K562 (cell line): ENCODE results near the gene SDHAF1. TPM values are rescaled to one million over a fixed set of nuclear protein-coding genes. Genes with fewer than 3 reads are reported as not detected.
"Not testable (repeated sequence)": the region's sequence is repeated elsewhere in the genome, so short reads cannot be mapped to it uniquely, and the experiment has no call there.

Experiments used
- ATAC-seq: fragments of 200-7000 bp; cut with Tn5 transposase; 3 replicates; pipeline ENCODE4 v1.9.1; 2020; ENCODE audit warnings: moderate library complexity
- BruUV-seq: library from RNA; stranded (reverse); fragments of 400-500 nt; replicated peaks from 2 replicates; lab custom pipeline; 2021; lab: Mats Ljungman, UMichigan
- CTCF ChIA-PET: fragments of 300-600 bp; formaldehyde crosslinking; extraction: SDS; loops from one replicate; lab custom pipeline; 2021; ENCODE audit warnings: low intra/inter-chr PET ratio; lab: Yijun Ruan, JAX
- POLR2A ChIA-PET: fragments of 300-600, 350-650 bp; sonication (Branson Sonifier 250); formaldehyde crosslinking; extraction: SDS; loops from one replicate; lab custom pipeline; 2021; ENCODE audit warnings: antibody characterized with exemption, inconsistent platforms; lab: Yijun Ruan, JAX
- DNase-seq, 4 experiments: peaks; one replicate each; pipeline versions ENCODE4 v3.0.0 to v3.0.0-alpha.2; 2011 to 2018; ENCODE audit warnings: low spot score in 3 of 4, mixed read lengths in 3 of 4; ENCODE audit errors: extremely low read depth in 1 of 4
- FAIRE-seq: peaks from 2 replicates; lab custom pipeline; 2011; peaks lifted over from hg19 to GRCh38; lab: Jason Lieb, UNC
- H2AFZ ChIP-seq: 2 replicates; pipeline ENCODE4 v1.6.0; 2011; ENCODE audit warnings: low read depth, low read length, control low read depth, inconsistent platforms
- H3K27ac ChIP-seq: fragments of 200-600 bp; 3 replicates; pipeline ENCODE4 v1.8.0; 2011; ENCODE audit warnings: low read depth, mild to moderate bottlenecking, control low read depth, inconsistent platforms, low read length, moderate library complexity, mixed read lengths; ENCODE audit errors: extremely low read depth
- H3K27me3 ChIP-seq, 2 experiments: fragments of 300-600 bp in 1 of 2; 2 replicates in 1 of 2; 3 replicates in 1 of 2; pipeline versions ENCODE4 v1.6.0 to v1.8.0; 2011; ENCODE audit warnings: inconsistent platforms in 2 of 2, low read length in 2 of 2, mild to moderate bottlenecking in 1 of 2, mixed read lengths in 1 of 2, moderate library complexity in 1 of 2; ENCODE audit not compliant: control insufficient read depth in 2 of 2, insufficient read depth in 2 of 2
- H3K36me3 ChIP-seq: fragments of 300-600 bp; 3 replicates; pipeline ENCODE4 v1.8.0; 2011; ENCODE audit warnings: mild to moderate bottlenecking, low read length, inconsistent platforms; ENCODE audit not compliant: control insufficient read depth, insufficient read depth
- H3K4me1 ChIP-seq, 2 experiments: fragments of 200-600 bp in 1 of 2; replicated peaks in 1 of 2; 2 replicates in 1 of 2; 3 replicates in 1 of 2; pipeline versions ENCODE4 v1.5.1 to v1.8.0; 2011; ENCODE audit warnings: inconsistent platforms in 2 of 2, low read length in 2 of 2, mild to moderate bottlenecking in 1 of 2, mixed read lengths in 1 of 2, moderate library complexity in 1 of 2; ENCODE audit not compliant: control insufficient read depth in 2 of 2, insufficient read depth in 2 of 2
- H3K4me2 ChIP-seq: 2 replicates; pipeline ENCODE4 v1.6.1; 2011; ENCODE audit warnings: low read length, control low read depth, inconsistent platforms, mixed read lengths; ENCODE audit not compliant: insufficient read depth
- H3K4me3 ChIP-seq: fragments of 200-600 bp; sonication (generic), shearing (Covaris generic); 2 replicates; pipeline ENCODE4 v1.5.1; 2016; ENCODE audit warnings: control low read depth, inconsistent platforms
- H3K79me2 ChIP-seq: fragments of 200-600 bp; 3 replicates; pipeline ENCODE4 v1.8.0; 2011; ENCODE audit warnings: low read length, inconsistent platforms; ENCODE audit not compliant: control insufficient read depth, insufficient read depth
- H3K9ac ChIP-seq, 2 experiments: 2 replicates each; pipeline versions ENCODE4 v1.6.0 to v1.6.1; 2011; ENCODE audit warnings: low read depth in 2 of 2, low read length in 2 of 2, control low read depth in 1 of 2, inconsistent platforms in 1 of 2, mild to moderate bottlenecking in 1 of 2, mixed read lengths in 1 of 2; ENCODE audit not compliant: insufficient read depth in 1 of 2
- H3K9me1 ChIP-seq: one replicate; pipeline ENCODE4 v1.6.0; 2011; ENCODE audit warnings: inconsistent platforms, mild to moderate bottlenecking, low read length, moderate library complexity; ENCODE audit not compliant: control insufficient read depth, insufficient read depth
- H3K9me3 ChIP-seq: replicated peaks from 2 replicates; pipeline ENCODE4 v1.5.1; 2011; ENCODE audit warnings: low read depth, low read length, inconsistent platforms; ENCODE audit not compliant: control insufficient read depth, insufficient read depth
- H4K20me1 ChIP-seq: replicated peaks from 2 replicates; pipeline ENCODE4 v1.6.1; 2011; ENCODE audit warnings: low read length, inconsistent platforms, mixed read lengths; ENCODE audit not compliant: control insufficient read depth, insufficient read depth
- CEBPB ChIP-seq: fragments of 450-650 bp; IDR thresholded peaks from 2 replicates; pipeline ENCODE4 v1.6.1; 2016; ENCODE audit warnings: missing genetic modification characterization, missing compliant biosample characterization
- CEBPG ChIP-seq, 3 experiments: fragments of 200-800 bp in 1 of 3; sonication (Bioruptor generic) in 1 of 3; sonication (generic) in 1 of 3; formaldehyde crosslinking in 1 of 3; IDR thresholded peaks in 2 of 3; conservative IDR thresholded peaks in 1 of 3; 2 replicates each; pipeline versions ENCODE4 v1.6.1 to v1.8.0; 2016 to 2022; ENCODE audit warnings: missing compliant biosample characterization in 2 of 3, missing genetic modification characterization in 2 of 3, mild to moderate bottlenecking in 1 of 3, missing genetic modification reagents in 1 of 3
- CHD1 ChIP-seq: fragments of 200-600 bp; sonication (generic); IDR thresholded peaks from one replicate; pipeline ENCODE4 v1.6.1; 2012; ENCODE audit warnings: mild to moderate bottlenecking, moderate library complexity, low read length, inconsistent platforms
- E2F1 ChIP-seq: sonication (generic); formaldehyde crosslinking; IDR thresholded peaks from 2 replicates; pipeline ENCODE4 v1.8.1; 2023; ENCODE audit warnings: mild to moderate bottlenecking, missing genetic modification reagents, moderate library complexity
- E2F5 ChIP-seq: sonication (generic); formaldehyde crosslinking; IDR thresholded peaks from 2 replicates; pipeline ENCODE4 v1.8.0; 2022; ENCODE audit warnings: mild to moderate bottlenecking, missing genetic modification reagents
- HEY1 ChIP-seq: fragments of 250-450 bp; sonication (Bioruptor Pico); IDR thresholded peaks from 2 replicates; pipeline ENCODE4 v1.5.0; 2020; ENCODE audit warnings: mild to moderate bottlenecking, moderate library complexity, borderline replicate concordance
- PPARD ChIP-seq: fragments of 250-450 bp; sonication (Bioruptor Pico); IDR thresholded peaks from 2 replicates; pipeline ENCODE4 v1.8.0; 2022; ENCODE audit warnings: inconsistent platforms, mild to moderate bottlenecking, moderate library complexity
- TAF9B ChIP-seq: fragments of 450-650 bp; IDR thresholded peaks from 2 replicates; pipeline ENCODE4 v1.6.1; 2018; ENCODE audit warnings: mild to moderate bottlenecking; ENCODE audit not compliant: partially characterized antibody
- WGBS: fragments of 100-300 bp; shearing (Covaris generic); methylation state at CpG from one replicate; pipeline ENCODE4 v1.1.6; 2016; ENCODE audit warnings: low coverage, mixed read lengths; ENCODE audit not compliant: insufficient coverage; ENCODE audit errors: missing lambda C conversion rate; 5-methylcytosine and 5-hydroxymethylcytosine counted together
- in situ Hi-C: fragments of 300-500 bp; cut with MboI; formaldehyde crosslinking; loops from 4 replicates; pipeline ENCODE4 v1.15.0; 2018; ENCODE audit warnings: inconsistent platforms, mixed read lengths
- intact Hi-C: fragments of 100-400 bp; cut with micrococcal nuclease; formaldehyde crosslinking; loops from 2 replicates; pipeline ENCODE4 v1.14.2; 2022
- polyA plus RNA-seq, 8 experiments: library from polyadenylated mRNA; depleted of rRNA in 4 of 8; stranded (reverse) in 5 of 8; unstranded in 3 of 8; fragments of >200 nt; fragmentation: Nextera tagmentation in 2 of 8; fragmentation: Illumina TruSeq in 1 of 8; extraction: Ambion mirVana in 2 of 8; extraction: Trizol in 1 of 8; gene quantifications; 2 replicates each; pipeline versions ENCODE4 v1.2.1 to v1.2.3, GENCODE V29; 2011 to 2014; ENCODE audit warnings: inconsistent platforms in 1 of 8, missing spikeins in 1 of 8
- total RNA-seq, 7 experiments: library from RNA; depleted of rRNA in 6 of 7; stranded (reverse); fragments of >200 nt in 6 of 7; fragmentation: Illumina TruSeq in 2 of 7; extraction: Trizol in 2 of 7; gene quantifications; 2 replicates each; pipeline versions ENCODE4 v1.2.1 to v1.2.3, GENCODE V29; 2011 to 2021; ENCODE audit warnings: low replicate concordance in 1 of 7
- TF ChIP-seq, protein P1 (sequence below): fragments of 250-450 bp; sonication (Bioruptor Pico); IDR thresholded peaks from 2 replicates; pipeline ENCODE4 v1.8.0; 2022; ENCODE audit warnings: moderate library complexity, mild to moderate bottlenecking, inconsistent platforms
- TF ChIP-seq, protein P2 (sequence below): fragments of 450-650 bp; IDR thresholded peaks from 2 replicates; pipeline ENCODE4 v1.6.1; 2016; ENCODE audit warnings: missing biosample characterization, missing genetic modification characterization

SDHAF1 gene
- total and polyA plus RNA-seq, 9 of the 15 experiments (the other 6 are each of a cell fraction or from before 2014, with no cell fraction given), result 0.42 to 55.7 (median 18.8) TPM

GRCh38 chr19:36040495-36040894 is 45.5 kb downstream of the SDHAF1 start (continued):
- TF ChIP-seq, protein P1, sequence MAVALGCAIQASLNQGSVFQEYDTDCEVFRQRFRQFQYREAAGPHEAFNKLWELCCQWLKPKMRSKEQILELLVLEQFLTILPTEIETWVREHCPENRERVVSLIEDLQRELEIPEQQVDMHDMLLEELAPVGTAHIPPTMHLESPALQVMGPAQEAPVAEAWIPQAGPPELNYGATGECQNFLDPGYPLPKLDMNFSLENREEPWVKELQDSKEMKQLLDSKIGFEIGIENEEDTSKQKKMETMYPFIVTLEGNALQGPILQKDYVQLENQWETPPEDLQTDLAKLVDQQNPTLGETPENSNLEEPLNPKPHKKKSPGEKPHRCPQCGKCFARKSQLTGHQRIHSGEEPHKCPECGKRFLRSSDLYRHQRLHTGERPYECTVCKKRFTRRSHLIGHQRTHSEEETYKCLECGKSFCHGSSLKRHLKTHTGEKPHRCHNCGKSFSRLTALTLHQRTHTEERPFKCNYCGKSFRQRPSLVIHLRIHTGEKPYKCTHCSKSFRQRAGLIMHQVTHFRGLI (CRISPR knock-in tag), result no peak
- TF ChIP-seq TAF9B, result no peak
- TF ChIP-seq PPARD (CRISPR knock-in tag), result no peak
- TF ChIP-seq HEY1 (CRISPR knock-in tag), result no peak
- no peak for TF ChIP-seq CHD1
- TF ChIP-seq E2F5, result no peak
- TF ChIP-seq E2F1 (CRISPR knock-in tag), result no peak

DNA sequence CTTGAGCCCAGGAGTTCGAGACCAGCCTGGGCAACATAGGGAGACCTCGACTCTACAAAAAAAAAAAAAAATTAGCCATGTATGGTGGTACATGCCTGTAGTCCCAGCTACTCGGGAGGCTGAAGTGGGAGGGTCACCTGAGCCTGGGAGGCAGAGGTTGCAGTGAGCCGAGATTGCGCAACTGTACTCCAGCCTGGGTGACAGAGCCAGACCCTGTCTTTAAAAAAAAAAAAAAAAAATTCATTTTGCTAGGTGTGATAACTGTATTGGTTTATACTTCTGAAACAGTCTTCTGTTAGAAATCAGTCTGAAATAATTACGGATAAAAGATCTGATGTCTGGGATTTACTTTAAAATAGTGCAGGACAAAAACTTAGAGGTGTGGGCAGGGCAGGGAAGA is 46.1 kb downstream of the SDHAF1 start:
- H4K20me1 ChIP-seq, H2AFZ ChIP-seq, H3K9ac ChIP-seq, CTCF ChIA-PET: not testable (repeated sequence)
- POLR2A ChIA-PET, result interaction anchor here (0.9 kb wide), 1 partner anchor 11 kb away, joined by 3 read pairs; no protein-coding TSS in a partner anchor
- TF ChIP-seq CEBPB (tag) (peak; percentile 98), CEBPG (CRISPR knock-in tag; IDR thresholded peaks at IDR 0.05) (peak; percentile 74), CEBPG (tag; conservative IDR thresholded peaks at IDR 0.05 in 1 of 2, IDR thresholded peaks at IDR 0.05 in 1 of 2) (peak; percentile 84 to 97)
- TF ChIP-seq, protein P2, sequence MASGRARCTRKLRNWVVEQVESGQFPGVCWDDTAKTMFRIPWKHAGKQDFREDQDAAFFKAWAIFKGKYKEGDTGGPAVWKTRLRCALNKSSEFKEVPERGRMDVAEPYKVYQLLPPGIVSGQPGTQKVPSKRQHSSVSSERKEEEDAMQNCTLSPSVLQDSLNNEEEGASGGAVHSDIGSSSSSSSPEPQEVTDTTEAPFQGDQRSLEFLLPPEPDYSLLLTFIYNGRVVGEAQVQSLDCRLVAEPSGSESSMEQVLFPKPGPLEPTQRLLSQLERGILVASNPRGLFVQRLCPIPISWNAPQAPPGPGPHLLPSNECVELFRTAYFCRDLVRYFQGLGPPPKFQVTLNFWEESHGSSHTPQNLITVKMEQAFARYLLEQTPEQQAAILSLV (tag), result 0 out of 2 replicates have a peak, but pooled peaks have one; percentile 34
- TF ChIP-seq, all 486 proteins: peak for 3; not testable (repeated sequence) for 483
- BruUV-seq, H3K9me1 ChIP-seq, intact Hi-C loops, ATAC-seq, FAIRE-seq, in situ Hi-C loops, H3K9me3 ChIP-seq, H3K27ac ChIP-seq, H3K4me3 ChIP-seq, H3K4me2 ChIP-seq, H3K79me2 ChIP-seq, H3K36me3 ChIP-seq, DNase-seq, H3K27me3 ChIP-seq: not testable (repeated sequence)
- WGBS, result 76% methylated on average over 4 of the region's 6 CpGs
- H3K4me1 ChIP-seq, result peaks cover 5 to 10% of the 10 kb centered on the region in 2 experiments
